Measurements from ENCODE around the gene MYL12B.
"Not testable (repeated sequence)": the region's sequence is repeated elsewhere in the genome, so short reads cannot be mapped to it uniquely, and the experiment has no call there.

Gene MYL12B

GRCh38 chr18:3297025-3297984, 35.4 kb downstream of the MYL12B start:
- DNase-seq (ENCODE audit: low read depth in 3 of 3), result peak; percentile 84 to 93 (median 91)

GRCh38 chr18:3304832-3305231, 42.9 kb downstream of the MYL12B start:
- DNase-seq (ENCODE audit: low read depth in 3 of 3), result no peak

GRCh38 chr18:3305354-3305762, 43.4 kb downstream of the MYL12B start:
- DNase-seq (ENCODE audit: low read depth in 3 of 3), result peak; percentile 17 to 38 (median 25)

- DNase-seq (ENCODE audit: low read depth in 3 of 3), result peak in 1 of 3 experiments; percentile 1
Observed at GRCh38 chr18:3305933-3306332, 44.0 kb downstream of the MYL12B start.

GRCh38 chr18:3306391-3306790, 44.5 kb downstream of the MYL12B start:
- DNase-seq (ENCODE audit: low read depth in 3 of 3), result no peak

GRCh38 chr18:3313685-3314084, 51.8 kb downstream of the MYL12B start:
- DNase-seq (ENCODE audit: low read depth in 3 of 3), result no peak

GRCh38 chr18:3315344-3315743, 53.4 kb downstream of the MYL12B start:
- not testable (repeated sequence) for DNase-seq (ENCODE audit: low read depth in 3 of 3)

- DNase-seq (ENCODE audit: low read depth in 3 of 3), result peak in 1 of 3 experiments; percentile 8
Observed at GRCh38 chr18:3319399-3319798, 57.5 kb downstream of the MYL12B start.

- DNase-seq (ENCODE audit: low read depth in 3 of 3), result no peak
Observed at GRCh38 chr18:3319894-3320454, 58.0 kb downstream of the MYL12B start.

- DNase-seq (ENCODE audit: low read depth in 3 of 3), result no peak
Observed at GRCh38 chr18:3321133-3321812, 59.3 kb downstream of the MYL12B start.

GRCh38 chr18:3323900-3324299, 62.0 kb downstream of the MYL12B start:
- DNase-seq (ENCODE audit: low read depth in 3 of 3), result no peak
